GM21367 (cell line): ENCODE results near the gene GPR108.
"Not testable (repeated sequence)": the region's sequence is repeated elsewhere in the genome, so short reads cannot be mapped to it uniquely, and the experiment has no call there.

Experiments
- ATAC-seq: cut with Tn5 transposase; IDR thresholded peaks from one replicate; pipeline ENCODE4 v1.9.1; 2021; ENCODE audit not compliant: unreplicated experiment

The GPR108 gene

DNA sequence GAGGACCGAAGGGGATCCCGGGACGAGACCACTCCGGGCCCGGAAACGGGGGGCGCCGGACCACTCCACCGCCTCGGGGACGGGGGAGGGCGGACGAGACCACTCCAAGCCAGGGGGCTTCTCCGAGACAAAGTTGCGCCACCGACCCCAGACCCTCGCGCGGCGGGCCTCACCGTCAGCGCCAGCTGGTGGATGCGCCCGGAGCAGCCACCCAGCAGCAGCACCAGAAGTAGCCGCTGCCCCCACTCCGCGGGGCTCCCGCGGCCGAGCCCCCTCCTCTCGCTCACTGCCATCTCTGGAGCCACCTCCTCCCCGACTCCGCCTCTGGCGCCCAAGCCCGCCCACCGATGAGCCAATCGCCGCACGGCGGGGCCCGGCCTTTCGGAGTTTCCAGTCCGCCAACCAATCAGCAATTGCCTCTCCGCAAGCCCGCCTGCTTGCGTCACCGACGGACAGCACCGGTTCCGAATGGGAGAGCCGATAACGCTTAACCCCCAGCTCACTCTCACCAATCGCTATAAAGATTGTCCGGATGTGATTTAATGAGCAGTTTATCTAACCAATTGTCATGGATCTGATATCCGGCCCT lies at the start of gene GPR108:
GPR108 (minus strand) TSS at position 297 of the 589 bp plus-strand sequence; CDS start at position 293, 4 bp downstream.
- ATAC-seq: peak; percentile 52

DNA sequence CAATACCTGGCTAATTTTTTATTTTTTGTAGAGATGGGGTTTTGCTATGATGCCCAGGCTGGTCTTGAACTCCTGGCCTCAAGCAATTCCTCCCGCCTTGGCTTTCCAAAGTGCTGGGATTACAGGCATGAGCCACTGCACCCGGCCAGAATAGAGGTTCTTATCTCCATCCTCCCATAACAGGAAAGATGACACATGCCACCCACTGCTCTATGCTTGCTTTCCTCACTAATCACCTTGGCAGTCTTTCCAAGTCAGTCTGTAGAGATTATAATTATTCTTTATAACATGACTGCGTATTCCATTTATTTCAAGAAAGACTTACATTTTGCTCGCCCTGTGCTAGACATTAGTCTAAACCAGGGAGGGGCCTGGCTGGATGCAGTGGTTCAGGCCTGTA lies 41.8 kb upstream of the GPR108 start:
- no peak for ATAC-seq

DNA sequence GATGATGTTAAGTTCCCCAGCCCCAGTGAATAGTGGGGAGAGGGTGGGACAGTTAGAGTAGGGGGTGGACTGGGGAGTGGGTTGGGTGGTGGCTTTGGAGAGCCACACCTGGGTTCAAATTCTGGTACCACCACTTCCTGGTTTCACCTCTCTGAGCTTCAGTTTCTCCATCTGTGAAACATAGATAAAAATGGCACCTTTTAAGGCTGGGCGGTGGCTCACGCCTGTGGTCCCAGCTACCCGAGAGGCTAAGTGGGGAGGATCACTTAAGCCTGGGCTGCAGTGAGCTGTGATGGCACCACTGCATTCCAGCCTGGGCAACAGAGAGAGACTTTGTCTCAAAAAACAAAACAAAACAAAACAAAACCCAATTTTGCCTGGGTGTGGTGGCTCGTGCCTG lies 41.0 kb upstream of the GPR108 start:
- ATAC-seq: no peak

GRCh38 chr19:6777434-6777833 lies 40.1 kb upstream of the GPR108 start:
- ATAC-seq: no peak

- ATAC-seq: no peak
These were observed 39.6 kb upstream of the GPR108 start for GRCh38 chr19:6776999-6777398.

- not testable (repeated sequence) for ATAC-seq
These were observed 38.7 kb upstream of the GPR108 start for GRCh38 chr19:6776045-6776444.

DNA sequence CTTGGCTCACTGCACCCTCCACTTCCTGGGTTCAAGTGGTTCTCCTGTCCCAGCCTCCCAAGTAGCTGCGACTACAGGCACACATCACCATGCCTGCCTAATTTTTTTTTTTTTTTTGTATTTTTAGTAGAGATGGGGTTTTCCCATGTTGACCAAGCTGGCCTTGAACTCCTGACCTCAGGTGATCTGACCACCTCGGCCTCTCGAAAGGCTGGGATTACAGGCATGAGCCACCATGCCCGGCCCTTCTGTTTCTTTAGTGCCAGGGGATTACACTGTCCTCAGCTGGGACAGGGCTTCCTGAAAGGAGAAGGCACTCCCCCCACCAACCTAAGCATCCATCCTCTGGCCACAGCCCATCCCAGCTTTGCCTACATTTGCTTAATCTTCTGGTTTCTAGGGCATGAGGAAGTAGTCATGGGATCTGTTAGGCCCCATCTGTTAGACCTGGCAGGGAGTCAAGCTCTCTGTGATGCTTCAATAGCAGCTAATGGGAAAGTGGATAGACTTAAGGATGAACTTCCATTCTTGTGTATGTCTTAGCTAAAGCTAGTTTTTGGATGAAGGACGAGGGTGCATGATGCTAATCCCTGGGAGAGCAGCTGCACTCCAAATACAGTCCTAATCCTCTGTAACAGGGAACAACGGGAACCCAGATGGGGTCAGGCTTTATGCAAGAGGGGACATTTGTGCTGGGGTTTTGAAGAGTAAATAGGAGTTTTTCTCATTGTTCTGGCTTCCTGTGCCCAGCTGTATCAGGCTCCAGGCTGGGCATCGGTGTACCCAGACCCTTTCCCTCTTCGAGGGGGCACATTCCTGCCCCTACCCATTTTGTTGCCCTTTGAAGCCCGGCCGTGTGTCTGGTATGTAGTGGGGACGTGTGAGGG lies 37.7 kb upstream of the GPR108 start:
- ATAC-seq: no peak

- no peak for ATAC-seq
These were observed 36.0 kb upstream of the GPR108 start for GRCh38 chr19:6773323-6773931.

- ATAC-seq: no peak
These were observed 35.5 kb upstream of the GPR108 start for GRCh38 chr19:6772866-6773322.

DNA sequence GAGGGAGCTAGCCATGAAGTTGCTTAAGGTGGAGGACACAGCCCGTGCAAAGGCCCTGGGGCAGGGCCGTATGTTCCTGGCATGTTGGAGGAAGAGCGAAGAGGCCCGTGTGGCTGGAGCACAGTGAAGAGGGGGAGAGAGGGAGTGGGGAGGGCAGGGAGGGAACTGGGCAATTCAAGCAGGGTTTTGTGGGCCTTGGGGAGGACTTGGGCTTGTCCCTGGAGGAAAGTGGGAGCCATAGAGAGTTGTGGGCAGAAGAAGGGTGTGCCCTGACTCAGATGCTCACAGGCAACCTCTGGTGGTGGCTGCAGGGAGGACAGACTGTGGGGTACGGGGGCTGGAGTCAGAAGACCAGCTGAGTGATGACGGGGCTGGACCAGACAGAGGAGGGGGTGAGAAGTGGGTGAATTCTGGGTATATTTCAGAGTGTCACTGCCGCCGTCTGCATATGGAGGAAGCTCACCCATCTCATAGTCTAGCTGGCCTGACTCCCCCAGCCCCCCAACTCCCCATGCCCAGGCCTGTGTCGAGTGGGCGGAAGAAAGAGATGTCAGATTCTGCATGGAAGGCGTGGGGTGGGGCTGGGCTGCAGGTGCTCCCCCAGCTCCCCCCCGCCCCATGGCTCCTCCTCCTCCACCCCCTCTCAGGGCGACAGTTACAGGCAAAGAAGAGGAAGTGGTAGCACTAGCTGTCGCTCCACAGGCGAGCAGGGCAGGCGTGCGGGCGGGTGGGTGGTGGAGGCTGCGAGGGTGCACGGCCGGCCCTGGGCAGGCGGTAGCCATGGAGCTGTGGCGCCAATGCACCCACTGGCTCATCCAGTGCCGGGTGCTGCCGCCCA lies 34.9 kb upstream of the GPR108 start, which contains the start of gene VAV1:
VAV1 (plus strand) TSS at position 681 of the 838 bp plus-strand sequence; CDS start at position 781, 100 bp downstream.
- no peak for ATAC-seq

GRCh38 chr19:6771648-6772027 lies 34.3 kb upstream of the GPR108 start:
- not testable (repeated sequence) for ATAC-seq

- ATAC-seq: no peak
These were observed 31.7 kb upstream of the GPR108 start for GRCh38 chr19:6769006-6769619.

DNA sequence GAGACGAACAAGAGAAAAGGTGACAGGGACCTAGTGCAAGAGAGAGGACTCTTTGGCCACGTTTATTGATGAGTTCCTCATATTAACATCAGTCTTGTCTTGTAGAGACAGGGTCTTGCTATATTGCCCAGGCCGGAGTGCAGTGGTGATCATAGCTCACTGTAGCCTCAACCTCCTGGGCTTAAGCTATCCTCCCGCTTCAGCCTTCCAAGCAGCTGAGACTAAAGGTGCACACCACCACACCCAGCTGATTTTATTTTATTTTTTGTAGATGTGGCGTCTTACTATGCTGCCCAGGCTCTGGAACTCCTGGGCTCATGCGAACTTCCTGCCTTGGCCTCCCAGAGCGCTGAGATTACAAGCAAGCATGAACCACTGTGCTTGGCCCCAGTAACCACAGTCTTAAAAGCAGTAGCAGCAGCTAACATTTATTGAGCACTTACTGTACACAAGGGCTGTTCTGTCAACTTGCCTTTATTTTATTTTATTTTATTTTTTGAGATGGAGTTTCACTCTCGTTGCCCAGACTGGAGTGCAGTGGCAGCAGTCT lies 30.9 kb upstream of the GPR108 start:
- ATAC-seq: no peak

- ATAC-seq: peak; percentile 46
These were observed 30.2 kb upstream of the GPR108 start, which contains the start of gene SH2D3A for GRCh38 chr19:6767357-6768235. SH2D3A (minus strand) TSS chr19:6767435; CDS start chr19:6763748, 3,687 bp downstream.

DNA sequence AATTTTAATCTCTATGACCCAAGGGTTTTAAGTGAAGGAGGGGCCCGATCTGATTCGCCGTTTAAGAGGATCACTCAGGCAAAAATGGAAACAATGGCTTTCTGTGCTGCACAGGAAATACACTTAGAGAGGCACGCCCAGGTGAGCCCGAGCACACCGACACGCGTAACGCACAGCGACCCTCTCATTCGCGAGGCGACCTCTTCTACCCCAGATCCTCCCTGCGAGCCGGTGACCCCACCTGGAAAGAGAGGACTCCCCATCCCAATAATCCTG lies 29.6 kb upstream of the GPR108 start:
- ATAC-seq: no peak

DNA sequence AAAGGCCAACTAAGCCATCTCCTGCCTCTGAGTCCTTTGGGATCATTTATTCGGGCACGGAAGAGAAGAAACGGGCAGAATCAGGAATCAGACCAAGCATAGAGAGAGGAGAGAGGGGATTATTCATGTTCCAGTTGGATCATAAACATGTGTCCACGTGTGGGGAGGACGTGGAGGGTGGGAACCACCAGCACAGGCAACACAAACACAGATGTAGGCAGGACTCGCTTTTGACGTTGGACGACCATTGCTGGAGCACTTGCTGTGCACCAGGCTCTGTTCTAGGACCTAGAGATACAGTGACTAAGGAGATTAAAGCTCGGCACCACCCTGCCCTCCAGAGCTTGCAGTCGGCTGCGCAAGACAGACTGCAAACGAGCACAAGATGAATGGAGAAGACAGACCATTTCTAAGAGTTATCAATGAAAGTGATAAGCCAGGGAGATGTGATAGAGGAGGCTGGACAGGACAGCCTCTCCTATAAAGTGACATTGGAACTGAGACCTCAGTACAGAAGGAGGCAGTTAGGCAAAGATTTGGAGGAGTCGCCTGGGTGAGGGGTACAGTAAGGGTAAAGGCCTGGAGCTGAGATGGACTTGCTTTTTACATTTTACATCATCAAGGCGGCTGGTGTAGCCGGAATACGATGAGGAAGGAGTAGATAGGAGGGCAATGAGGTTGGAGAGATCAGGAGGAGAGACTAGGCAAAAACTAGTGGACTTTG lies 29.1 kb upstream of the GPR108 start:
- no peak for ATAC-seq

DNA sequence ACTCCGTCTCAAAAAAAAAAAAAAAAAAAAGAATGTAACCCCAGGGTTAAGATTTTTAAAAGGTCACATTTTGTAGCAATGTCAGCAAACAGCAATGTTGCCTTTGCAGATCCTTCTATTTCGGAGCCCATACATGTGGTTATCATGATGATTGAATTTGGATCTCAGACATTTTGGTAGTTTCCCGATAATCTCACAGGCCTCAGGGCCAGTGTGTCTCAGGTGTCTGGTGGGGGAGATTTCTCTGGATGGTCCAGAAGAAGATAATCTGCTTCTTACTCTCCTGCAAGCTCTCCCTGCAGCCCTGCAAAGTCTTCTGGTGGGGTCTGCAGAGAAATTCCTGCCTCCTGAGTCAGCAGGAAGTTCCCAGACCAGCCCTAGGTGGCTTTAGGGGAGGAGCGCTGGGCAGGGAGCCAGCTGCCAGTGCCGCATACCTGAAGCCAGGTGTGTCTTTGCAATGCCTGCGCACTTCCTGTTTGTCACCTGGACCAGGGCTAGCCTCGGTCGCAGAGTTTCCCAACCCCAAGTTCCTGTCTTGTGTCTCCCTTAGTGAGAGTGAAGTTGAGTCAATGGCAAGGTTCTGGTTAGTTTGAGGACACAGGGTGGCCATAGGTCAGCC lies 28.5 kb upstream of the GPR108 start:
- no peak for ATAC-seq

GRCh38 chr19:6762253-6762797 lies 24.9 kb upstream of the GPR108 start:
- ATAC-seq: not testable (repeated sequence)
